Hepatocyte (in vitro differentiated cells): ENCODE data around the gene TDRD10. TPM values are rescaled to one million over a fixed set of nuclear protein-coding genes. Genes with fewer than 3 reads are reported as not detected.

ENCODE experiments used
- DNase-seq: peaks from one replicate; pipeline ENCODE4 v3.0.0-alpha.2; 2016; ENCODE audit warnings: low spot score
- H2AFZ ChIP-seq: fragments of 200-600 bp; sonication (generic); 2 replicates; pipeline ENCODE4 v1.6.0; 2016; ENCODE audit warnings: antibody characterized with exemption, mild to moderate bottlenecking
- H3K27ac ChIP-seq: fragments of 200-600 bp; sonication (generic); 2 replicates; pipeline ENCODE4 v1.5.1; 2016; ENCODE audit warnings: mild to moderate bottlenecking
- H3K27me3 ChIP-seq: fragments of 200-600 bp; sonication (generic); 2 replicates; pipeline ENCODE4 v1.6.1; 2016
- H3K36me3 ChIP-seq: fragments of 200-600 bp; sonication (generic); replicated peaks from 2 replicates; pipeline ENCODE4 v1.5.1; 2016; ENCODE audit warnings: low read depth; ENCODE audit not compliant: insufficient read depth
- H3K4me1 ChIP-seq: fragments of 200-600 bp; sonication (generic); 2 replicates; pipeline ENCODE4 v1.5.1; 2016; ENCODE audit warnings: mild to moderate bottlenecking, moderate library complexity; ENCODE audit not compliant: insufficient read depth
- H3K4me2 ChIP-seq: fragments of 200-600 bp; sonication (generic); 2 replicates; pipeline ENCODE4 v1.6.0; 2016
- H3K4me3 ChIP-seq: fragments of 200-600 bp; sonication (generic); 2 replicates; pipeline ENCODE4 v1.5.1; 2016; ENCODE audit warnings: mild to moderate bottlenecking
- H3K79me2 ChIP-seq: fragments of 200-600 bp; sonication (generic); 2 replicates; pipeline ENCODE4 v1.6.0; 2017; ENCODE audit warnings: mild to moderate bottlenecking
- H3K9me2 ChIP-seq: fragments of 200-600 bp; sonication (generic); replicated peaks from 2 replicates; pipeline ENCODE4 v1.6.0; 2017; ENCODE audit warnings: mild to moderate bottlenecking; ENCODE audit not compliant: insufficient read depth
- H3K9me3 ChIP-seq: fragments of 200-600 bp; sonication (generic); 2 replicates; pipeline ENCODE4 v1.5.1; 2016; ENCODE audit warnings: low read depth, mild to moderate bottlenecking
- H4K20me1 ChIP-seq: fragments of 200-600 bp; sonication (generic); 2 replicates; pipeline ENCODE4 v1.6.0; 2016; ENCODE audit warnings: mild to moderate bottlenecking; ENCODE audit not compliant: insufficient read depth, poor library complexity, severe bottlenecking
- CTCF ChIP-seq: fragments of 200-600 bp; sonication (generic); IDR thresholded peaks from 2 replicates; pipeline ENCODE4 v1.5.1; 2016; ENCODE audit warnings: antibody characterized with exemption, mild to moderate bottlenecking; ENCODE audit not compliant: poor library complexity
- EZH2 ChIP-seq: fragments of 200-600 bp; sonication (generic); IDR thresholded peaks from 2 replicates; pipeline ENCODE4 v1.6.1; 2016; ENCODE audit warnings: antibody characterized with exemption, mild to moderate bottlenecking, borderline replicate concordance
- EZH2phosphoT487 ChIP-seq: fragments of 200-600 bp; sonication (generic); IDR thresholded peaks from one replicate; pipeline ENCODE4 v1.6.1; 2018; ENCODE audit warnings: antibody characterized with exemption, mild to moderate bottlenecking, low read depth, moderate library complexity; ENCODE audit not compliant: unreplicated experiment, severe bottlenecking
- WGBS: methylation state at CpG from one replicate; pipeline ENCODE4 v1.1.6; 2016; ENCODE audit warnings: low lambda C conversion rate; ENCODE audit errors: missing lambda C conversion rate; 5-methylcytosine and 5-hydroxymethylcytosine counted together
- polyA plus RNA-seq: library from polyadenylated mRNA; unstranded; fragments of >200 nt; fragmentation: Nextera tagmentation; extraction: Ambion mirVana; gene quantifications from 2 replicates; pipeline ENCODE4 v1.2.1, GENCODE V29; 2016
- total RNA-seq: library from RNA; depleted of rRNA; stranded (reverse); fragments of >200 nt; gene quantifications from 2 replicates; pipeline ENCODE4 v1.2.3, GENCODE V29; 2014

The TDRD10 gene
- total and polyA plus RNA-seq, 2 experiments from 2014 or later, result 0.20 TPM; not detected in 1

DNA sequence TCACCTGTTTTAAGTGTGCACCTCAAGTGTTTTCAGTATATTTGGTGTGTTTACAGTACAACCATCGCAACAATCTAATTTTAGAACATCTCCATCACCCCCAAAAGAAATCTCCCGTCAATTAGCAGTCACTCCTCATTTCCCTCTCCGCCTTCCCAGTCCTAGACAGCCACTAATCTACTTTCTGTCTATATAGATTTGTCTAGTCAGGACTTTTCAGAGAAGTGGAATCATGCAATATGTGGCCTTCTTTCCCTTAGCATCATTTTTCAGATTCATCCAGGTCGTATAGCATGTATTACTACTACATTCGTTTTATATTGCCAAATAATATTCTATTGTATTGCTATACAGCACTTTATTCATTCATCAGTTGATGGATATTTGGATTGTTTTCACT lies 1.9 kb downstream of the TDRD10 start:
- TF ChIP-seq EZH2 (no peak), EZH2phosphoT487 (no peak), CTCF (no peak)
- peaks cover 5% of the 10 kb centered on the region for H3K4me1 ChIP-seq
- no peaks in the 10 kb centered on the region for H4K20me1 ChIP-seq
- H2AFZ ChIP-seq, result no peak overlapping the region
- H3K27ac ChIP-seq, result no peak overlapping the region
- no peaks in the 10 kb centered on the region for H3K9me2 ChIP-seq
- 84% methylated on average over 5 of the region's 5 CpGs for WGBS
- no peak overlapping the region for H3K4me2 ChIP-seq
- H3K4me3 ChIP-seq, result no peak overlapping the region
- no peaks in the 10 kb centered on the region for H3K9me3 ChIP-seq
- DNase-seq, result no peak
- H3K27me3 ChIP-seq, result peaks cover 65% of the 10 kb centered on the region
- H3K36me3 ChIP-seq, result no peaks in the 10 kb centered on the region
- H3K79me2 ChIP-seq, result no peaks in the 10 kb centered on the region

DNA sequence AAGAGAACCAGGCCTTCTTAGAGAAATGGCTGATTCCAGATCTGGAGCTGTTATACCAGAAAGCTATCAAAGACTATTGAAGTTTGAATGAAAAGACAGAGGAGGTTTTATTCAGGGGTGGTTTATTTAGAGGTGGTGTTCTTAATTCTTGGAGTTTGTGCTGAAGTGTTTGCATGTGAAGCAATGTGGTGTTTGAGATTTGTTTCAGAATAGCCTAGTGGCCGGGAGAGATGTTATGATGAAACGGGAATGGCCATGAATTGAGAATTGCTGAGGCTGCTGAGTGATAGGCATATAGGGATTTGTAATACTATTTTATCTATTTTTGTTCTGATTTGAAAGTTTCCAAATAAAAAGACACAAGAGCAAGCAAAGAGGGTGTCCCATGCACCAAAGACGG lies 10.7 kb downstream of the TDRD10 start:
- Histone ChIP-seq H2AFZ (no peak overlapping the region), H3K9me3 (no peaks in the 10 kb centered on the region), H3K4me1 (no peaks in the 10 kb centered on the region), H3K79me2 (no peaks in the 10 kb centered on the region), H3K9me2 (no peaks in the 10 kb centered on the region), H3K4me2 (no peak overlapping the region), H3K27ac (no peak overlapping the region), H3K27me3 (peaks cover 15% of the 10 kb centered on the region), H4K20me1 (no peaks in the 10 kb centered on the region), H3K36me3 (no peaks in the 10 kb centered on the region), H3K4me3 (no peak overlapping the region)
- 82% methylated on average over 3 of the region's 3 CpGs for WGBS
- TF ChIP-seq EZH2phosphoT487 (no peak), EZH2 (no peak), CTCF (no peak)
- DNase-seq, result no peak

DNA sequence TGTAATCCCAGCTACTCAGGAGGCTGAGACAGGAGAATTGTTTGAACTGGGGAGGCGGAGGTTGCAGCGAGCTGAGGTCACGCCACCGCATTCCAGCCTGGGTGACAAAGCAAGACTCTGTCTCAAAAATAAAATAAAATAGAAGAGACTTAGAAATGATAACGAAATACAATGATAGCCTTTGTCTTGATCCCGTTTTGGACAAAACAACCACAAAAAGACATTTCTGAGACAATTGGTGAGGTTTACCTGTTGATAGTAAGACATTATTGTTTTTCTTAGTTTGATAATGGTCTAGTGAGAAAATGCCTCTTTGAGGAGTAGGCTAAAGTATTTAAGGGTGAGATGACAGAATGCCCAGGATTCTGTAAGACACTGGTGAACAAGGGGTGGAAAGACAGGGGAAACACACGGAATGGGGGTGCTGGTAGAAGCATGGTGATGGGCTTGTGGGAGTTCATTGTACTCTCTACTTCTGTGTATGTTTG lies 12.1 kb downstream of the TDRD10 start:
- TF ChIP-seq EZH2 (no peak), CTCF (no peak), EZH2phosphoT487 (no peak)
- Histone ChIP-seq H3K9me2 (no peaks in the 10 kb centered on the region), H3K27me3 (peaks cover 12% of the 10 kb centered on the region), H3K27ac (no peak overlapping the region), H3K4me1 (no peaks in the 10 kb centered on the region), H3K79me2 (no peaks in the 10 kb centered on the region), H3K36me3 (no peaks in the 10 kb centered on the region), H4K20me1 (no peaks in the 10 kb centered on the region), H3K4me2 (no peak overlapping the region), H3K4me3 (no peak overlapping the region), H2AFZ (no peak overlapping the region), H3K9me3 (no peaks in the 10 kb centered on the region)
- WGBS, result 87% methylated on average over 7 of the region's 7 CpGs
- no peak for DNase-seq

DNA sequence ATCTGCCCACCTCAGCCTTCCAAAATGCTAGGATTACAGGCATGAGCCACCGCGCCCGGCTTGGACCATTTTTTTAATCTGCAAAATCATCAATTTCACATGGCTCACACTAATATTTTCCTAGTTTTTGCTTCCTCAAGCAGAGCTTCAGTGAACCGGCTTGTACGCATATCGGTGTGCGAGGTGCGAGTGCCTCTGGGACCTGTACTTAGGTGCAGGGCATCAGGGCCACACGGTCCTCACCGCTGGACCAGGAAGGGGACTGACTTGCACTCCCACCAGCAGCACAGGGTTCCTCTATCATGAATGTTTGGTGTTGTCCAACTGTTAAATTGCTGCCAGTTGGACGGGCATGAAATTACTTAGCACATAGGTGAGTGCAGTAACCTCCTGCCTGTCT lies 15.6 kb downstream of the TDRD10 start:
- H3K9me3 ChIP-seq, result no peaks in the 10 kb centered on the region
- no peak overlapping the region for H3K4me2 ChIP-seq
- H3K4me1 ChIP-seq, result peaks cover 7% of the 10 kb centered on the region
- no peaks in the 10 kb centered on the region for H3K79me2 ChIP-seq
- H3K9me2 ChIP-seq, result no peaks in the 10 kb centered on the region
- peaks cover 6% of the 10 kb centered on the region for H3K27me3 ChIP-seq
- H4K20me1 ChIP-seq, result no peaks in the 10 kb centered on the region
- H3K4me3 ChIP-seq, result no peak overlapping the region
- no peak overlapping the region for H3K27ac ChIP-seq
- TF ChIP-seq EZH2phosphoT487 (no peak), CTCF (no peak), EZH2 (no peak)
- H3K36me3 ChIP-seq, result no peaks in the 10 kb centered on the region
- 97% methylated on average over 11 of the region's 11 CpGs for WGBS
- H2AFZ ChIP-seq, result no peak overlapping the region
- DNase-seq, result no peak
